HepG2 (cell line): ENCODE results near the gene JAG1.

ENCODE experiments used
- CREM ChIP-seq, 2 experiments: sonication (generic) in 1 of 2; formaldehyde crosslinking in 1 of 2; IDR thresholded peaks; 2 replicates each; pipeline versions ENCODE4 v1.4.0 to v1.6.1; 2016 to 2020; ENCODE audit warnings: antibody characterized with exemption in 1 of 2, mild to moderate bottlenecking in 1 of 2, missing genetic modification reagents in 1 of 2
- CTCF ChIP-seq: sonication (generic); formaldehyde crosslinking; IDR thresholded peaks from 2 replicates; pipeline ENCODE4 v1.5.0; 2020; ENCODE audit warnings: mild to moderate bottlenecking, missing genetic modification reagents, moderate library complexity
- EZH2 ChIP-seq: conservative IDR thresholded peaks from 2 replicates; pipeline ENCODE4 v1.6.1; 2012; ENCODE audit warnings: mild to moderate bottlenecking, low read depth, low read length, moderate library complexity
- MAFK ChIP-seq, 2 experiments: IDR thresholded peaks in 1 of 2; conservative IDR thresholded peaks in 1 of 2; 2 replicates each; pipeline ENCODE4 v1.6.1; 2011; ENCODE audit warnings: improper control_type of control experiment in 2 of 2, low read length in 2 of 2
- MED1 ChIP-seq: sonication (generic); formaldehyde crosslinking; IDR thresholded peaks from 2 replicates; pipeline ENCODE4 v1.4.0; 2020; ENCODE audit warnings: missing genetic modification reagents
- POLR2AphosphoS5 ChIP-seq: IDR thresholded peaks from 2 replicates; pipeline ENCODE4 v1.6.1; 2012; ENCODE audit warnings: low read depth, low read length
- SAFB2 ChIP-seq: sonication (generic); formaldehyde crosslinking; IDR thresholded peaks from 2 replicates; pipeline ENCODE4 v1.5.1; 2020; ENCODE audit warnings: missing genetic modification reagents, low read depth, mild to moderate bottlenecking, borderline replicate concordance
- SP2 ChIP-seq: sonication (generic); formaldehyde crosslinking; IDR thresholded peaks from 2 replicates; pipeline ENCODE4 v1.5.1; 2020; ENCODE audit warnings: mild to moderate bottlenecking, missing genetic modification reagents
- ZNF660 ChIP-seq: sonication (generic); formaldehyde crosslinking; IDR thresholded peaks from 2 replicates; pipeline ENCODE4 v1.5.1; 2020; ENCODE audit warnings: mild to moderate bottlenecking, low read depth, missing genetic modification reagents, borderline replicate concordance
- ZNF670 ChIP-seq: sonication (generic); formaldehyde crosslinking; IDR thresholded peaks from 2 replicates; pipeline ENCODE4 v1.8.0; 2022; ENCODE audit warnings: mild to moderate bottlenecking, missing genetic modification reagents, borderline replicate concordance
- ZSCAN29 ChIP-seq: sonication (generic); formaldehyde crosslinking; conservative IDR thresholded peaks from 2 replicates; pipeline ENCODE4 v1.4.0; 2020; ENCODE audit warnings: mild to moderate bottlenecking, missing genetic modification reagents
- ZXDC ChIP-seq: sonication (generic); formaldehyde crosslinking; IDR thresholded peaks from 2 replicates; pipeline ENCODE4 v1.5.0; 2020; ENCODE audit warnings: mild to moderate bottlenecking, missing genetic modification reagents

- TF ChIP-seq ZNF670 (CRISPR knock-in tag) (no peak), ZXDC (no peak), ZSCAN29 (CRISPR knock-in tag) (no peak), ZNF660 (CRISPR knock-in tag) (no peak), EZH2 (no peak), MED1 (CRISPR knock-in tag) (no peak), SAFB2 (CRISPR knock-in tag) (no peak), POLR2AphosphoS5 (no peak), CREM (IDR thresholded peaks at IDR 0.05) (no peak), CREM (CRISPR knock-in tag; IDR thresholded peaks at IDR 0.05) (no peak), CTCF (CRISPR knock-in tag) (no peak), MAFK (conservative IDR thresholded peaks at IDR 0.05 in 1 of 2, IDR thresholded peaks at IDR 0.05 in 1 of 2; ENCODE audit: low read length in 2 of 2) (no peak), SP2 (CRISPR knock-in tag) (no peak)
Measured at GRCh38 chr20:10658876-10659632, 14.7 kb downstream of the JAG1 start.
